Esophagus mucosa (tissue), 1 donor: Measurements from ENCODE around the gene ABHD12B. TPM values are rescaled to one million over a fixed set of nuclear protein-coding genes. Genes with fewer than 3 reads are reported as not detected.
"Not testable (repeated sequence)": the region's sequence is repeated elsewhere in the genome, so short reads cannot be mapped to it uniquely, and the experiment has no call there.

ENCODE experiments used
- ATAC-seq: fragments of 200-7000 bp; cut with Tn5 transposase; one replicate; pipeline ENCODE4 v1.9.1; 2020
- total RNA-seq: library from RNA; stranded (reverse); gene quantifications from one replicate; pipeline ENCODE4 v1.2.4, GENCODE V29; 2023
- donor health status: DM: yes; HTN: yes; CAD: no.

Gene ABHD12B
- total RNA-seq, 1 donor from 2014 or later, result 0.32 TPM

DNA sequence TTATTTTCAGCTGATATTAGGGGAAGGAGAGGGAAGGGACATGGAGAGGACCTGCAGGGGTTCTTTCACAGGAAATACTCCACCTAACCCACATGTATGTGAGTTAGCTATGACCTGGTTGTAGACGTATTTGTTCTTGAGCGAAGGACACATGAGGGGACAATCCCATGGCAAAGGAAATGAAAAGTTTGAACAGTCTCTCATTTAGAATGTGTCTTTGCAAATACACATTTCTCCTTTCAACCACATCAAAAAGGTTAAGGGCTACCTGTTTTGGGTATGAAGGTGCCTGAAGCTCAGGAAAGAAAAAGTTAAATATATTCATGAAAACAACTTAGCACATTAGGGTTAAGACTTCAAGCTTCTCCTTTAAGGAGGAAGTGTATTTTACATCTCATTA lies 65.0 kb downstream of the ABHD12B start:
- no peak for ATAC-seq

DNA sequence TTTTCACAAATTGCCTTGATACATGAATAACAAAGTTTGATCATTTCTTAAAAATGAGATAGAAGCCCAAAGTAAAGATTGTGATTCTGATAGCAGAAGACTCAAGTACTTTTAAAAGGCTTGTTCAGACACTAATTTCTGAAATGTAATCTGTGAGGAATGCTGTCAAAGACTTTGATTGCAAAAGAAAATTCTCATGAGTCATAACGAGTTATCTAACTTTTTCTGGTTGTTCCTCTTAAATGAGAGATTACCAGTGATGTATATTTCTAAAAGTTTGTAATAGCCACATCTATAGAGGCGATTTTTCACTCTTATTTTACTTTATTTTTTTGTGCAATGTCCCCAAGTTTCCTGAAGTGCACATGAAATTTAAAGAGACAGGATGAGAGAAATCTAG lies 65.5 kb downstream of the ABHD12B start:
- ATAC-seq, result peak; percentile 24

DNA sequence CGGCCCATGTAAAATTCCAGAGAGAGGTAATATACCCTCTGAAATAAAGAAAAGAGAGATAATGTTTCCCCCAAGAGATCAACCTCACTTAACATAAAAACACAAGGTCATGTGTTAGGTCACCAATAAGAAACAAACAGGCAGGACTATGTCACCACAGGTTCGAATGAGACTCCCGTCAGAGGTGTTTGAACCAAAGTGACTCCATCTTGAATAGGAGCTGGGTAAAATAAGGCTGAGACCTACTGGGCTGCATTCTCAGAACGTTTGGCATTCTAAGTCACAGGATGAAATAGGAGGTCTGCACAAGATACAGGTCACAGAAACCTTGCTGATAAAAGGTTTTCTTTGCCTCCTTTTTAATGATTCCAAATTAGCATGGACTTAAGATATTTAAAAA lies 65.9 kb downstream of the ABHD12B start:
- ATAC-seq, result no peak

DNA sequence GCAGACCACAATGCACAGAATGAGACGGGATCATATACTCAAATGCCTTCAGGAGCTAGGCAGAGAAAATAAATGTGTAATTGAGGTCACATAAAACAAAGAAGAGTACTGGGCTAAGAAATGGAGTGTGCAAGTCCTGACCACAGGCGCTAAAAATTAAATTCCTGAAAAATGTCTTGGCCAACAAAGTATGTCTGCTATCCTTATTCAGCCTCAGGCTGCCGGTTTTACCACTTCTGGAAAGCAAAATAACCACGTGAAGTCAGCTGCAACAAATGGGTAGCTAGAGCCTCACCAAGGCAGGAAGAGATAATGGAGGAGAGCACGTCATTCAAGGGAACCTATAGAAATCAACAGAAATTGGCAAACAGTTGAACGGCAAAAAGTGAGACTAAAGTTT lies 69.3 kb downstream of the ABHD12B start:
- no peak for ATAC-seq

DNA sequence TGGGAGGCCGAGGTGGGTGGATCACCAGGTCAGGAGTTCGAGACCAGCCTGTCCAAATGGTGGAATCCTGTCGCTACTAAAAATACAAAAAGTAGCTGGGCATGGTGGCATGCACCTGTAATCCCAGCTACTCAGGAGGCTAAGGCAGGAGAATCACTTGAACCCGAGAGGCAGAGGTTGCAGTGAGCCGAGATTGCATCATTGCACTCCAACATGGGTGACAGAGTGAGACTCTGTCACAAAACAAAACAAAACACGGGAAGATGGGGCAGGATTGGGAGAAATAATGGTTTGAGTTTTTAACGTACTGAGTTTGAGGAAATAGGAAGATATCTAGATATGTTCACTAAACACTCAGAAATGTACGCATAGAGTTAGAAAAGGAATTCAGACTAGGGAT lies 69.8 kb downstream of the ABHD12B start:
- ATAC-seq, result not testable (repeated sequence)

DNA sequence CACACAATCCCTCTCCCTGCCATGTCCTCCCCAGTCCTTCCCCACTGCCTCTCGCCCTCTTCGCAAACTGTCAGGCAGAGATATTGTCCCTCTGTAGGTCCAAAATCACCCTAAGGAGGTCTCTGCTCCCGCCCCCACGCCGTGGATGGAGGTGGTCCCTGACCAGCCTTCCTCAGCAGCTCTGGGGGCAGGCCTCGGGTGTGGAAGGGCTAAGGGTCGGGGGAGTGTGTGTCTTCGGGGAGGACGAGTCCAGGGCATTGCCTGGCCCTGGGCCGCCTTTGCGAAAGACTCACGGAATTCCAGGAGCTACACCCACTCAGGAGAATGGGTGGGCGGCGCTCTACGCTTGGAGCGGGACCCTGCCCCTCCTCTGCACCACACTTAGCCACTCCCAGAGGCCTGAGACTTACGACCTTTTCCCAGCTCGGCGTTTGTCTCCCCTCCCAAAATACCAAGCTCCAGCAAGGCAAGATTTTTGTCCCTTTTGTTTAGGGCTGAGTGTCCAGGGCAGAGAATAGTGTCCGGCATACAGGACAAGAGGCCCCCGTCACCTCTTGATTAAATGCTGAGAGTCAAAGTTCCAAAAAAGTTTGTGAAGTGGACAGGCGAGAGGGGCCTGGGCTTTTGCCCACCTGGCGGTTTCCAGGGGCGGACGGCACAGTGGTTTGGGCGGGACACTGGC lies 71.5 kb downstream of the ABHD12B start:
- ATAC-seq, result peak; percentile 57

DNA sequence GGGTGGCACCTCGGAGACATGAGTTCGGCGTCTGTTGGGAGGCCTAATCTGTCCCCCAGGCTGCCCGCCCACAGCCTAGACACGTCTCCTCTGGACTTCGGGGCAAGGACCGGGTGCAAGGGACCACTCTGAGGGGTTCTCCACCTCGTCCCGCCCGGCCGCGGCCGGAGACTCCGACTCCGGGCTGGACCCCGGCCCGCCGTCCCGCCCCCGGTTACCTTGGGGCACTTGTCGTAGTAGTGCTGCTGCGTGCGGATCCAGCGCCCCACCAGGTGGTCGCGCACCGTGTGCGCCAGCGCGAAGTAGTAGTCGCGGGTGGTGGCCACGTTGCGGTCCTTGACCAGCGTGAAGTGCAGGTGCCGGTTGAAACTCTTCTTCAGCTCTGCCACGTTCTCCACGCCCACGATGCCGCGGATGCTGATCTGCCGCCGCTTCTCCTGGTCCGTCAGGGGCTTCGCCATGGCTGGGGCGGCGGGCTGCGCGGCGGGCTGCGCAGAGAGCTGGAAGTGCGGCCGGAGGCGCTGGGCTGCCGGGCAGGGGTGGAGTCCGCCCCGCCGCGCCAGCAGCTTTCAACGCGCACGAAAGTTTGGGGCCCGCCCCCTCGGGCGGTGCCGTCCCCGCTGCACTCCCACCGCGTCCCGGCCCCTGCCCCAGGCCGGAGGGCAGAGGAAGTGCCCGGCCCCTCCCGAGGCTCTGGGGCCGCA lies 72.2 kb downstream of the ABHD12B start, which contains the start of gene PYGL:
Gene PYGL (minus strand): TSS at position 541 of the 704 bp plus-strand sequence. CDS start 80 bp downstream, at position 461.
- peak; percentile 90 for ATAC-seq

DNA sequence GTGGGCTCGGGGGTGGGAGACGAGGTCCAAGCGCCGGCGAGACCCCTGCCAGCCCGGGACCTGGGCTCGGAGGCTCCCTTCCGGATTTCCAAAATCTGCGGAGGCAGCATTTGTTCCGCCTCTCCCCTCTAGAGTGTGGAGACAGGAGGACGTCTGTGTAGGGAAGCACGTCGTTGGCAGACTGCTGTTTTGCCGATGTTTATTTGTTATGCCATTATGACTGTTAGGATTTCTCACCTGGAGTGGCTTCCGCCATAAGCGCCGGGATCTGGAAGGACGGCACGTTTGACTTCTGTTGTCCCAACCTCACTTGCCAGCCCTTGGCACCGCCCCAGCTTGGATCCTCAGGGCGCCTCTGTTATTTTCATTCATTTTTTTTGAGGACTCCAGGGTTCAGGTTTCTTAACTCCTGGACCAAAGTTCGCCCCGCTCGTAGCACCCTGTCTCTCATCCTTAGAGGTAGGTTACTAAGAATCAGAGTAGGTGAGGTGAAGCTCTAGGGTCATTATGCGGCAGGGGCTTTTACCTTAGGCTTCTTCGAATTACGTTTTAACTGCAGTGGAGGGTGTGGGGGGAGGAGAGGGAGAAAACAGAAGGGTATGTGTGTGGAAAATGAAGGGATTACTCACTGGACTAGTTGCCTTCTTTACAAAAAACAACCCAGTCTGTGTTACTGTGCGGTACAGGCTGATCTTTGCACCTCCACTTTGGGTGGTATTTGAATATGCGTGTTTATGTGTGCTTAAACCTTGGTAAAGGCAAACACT lies 73.0 kb downstream of the ABHD12B start:
- ATAC-seq, result peak; percentile 70

DNA sequence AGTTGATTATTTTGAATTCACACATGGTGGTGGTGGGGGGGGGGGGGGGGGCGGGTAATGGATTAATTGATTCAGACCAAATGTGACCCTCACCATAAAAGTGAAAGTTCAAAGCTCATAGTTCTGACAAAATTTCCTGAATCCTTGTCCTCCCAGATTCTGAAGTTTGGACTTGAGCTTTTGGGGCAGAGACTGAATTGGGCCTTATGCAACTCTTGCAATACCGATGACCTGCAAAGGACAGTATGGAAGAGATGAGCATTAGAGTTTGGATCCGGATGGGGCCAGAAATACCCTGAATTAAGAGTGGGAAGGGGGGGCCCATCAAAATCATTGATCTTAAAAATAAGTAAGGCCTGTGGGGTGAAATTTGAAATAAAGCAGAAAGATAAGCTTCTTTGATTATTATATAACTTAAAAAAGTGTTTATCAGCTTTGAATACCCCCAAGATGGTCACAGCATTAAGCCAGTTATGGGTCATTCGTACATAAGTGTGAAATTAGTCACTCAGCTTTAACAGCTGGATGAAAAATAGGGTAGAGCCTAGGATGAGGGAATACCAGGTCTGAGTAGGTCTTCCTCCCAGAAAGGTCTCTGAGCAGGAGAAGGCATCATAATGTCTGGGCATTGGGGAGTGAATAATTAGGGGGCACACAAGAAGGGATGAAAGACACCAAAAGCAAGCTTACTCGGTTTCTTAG lies 74.5 kb downstream of the ABHD12B start:
- ATAC-seq, result no peak

DNA sequence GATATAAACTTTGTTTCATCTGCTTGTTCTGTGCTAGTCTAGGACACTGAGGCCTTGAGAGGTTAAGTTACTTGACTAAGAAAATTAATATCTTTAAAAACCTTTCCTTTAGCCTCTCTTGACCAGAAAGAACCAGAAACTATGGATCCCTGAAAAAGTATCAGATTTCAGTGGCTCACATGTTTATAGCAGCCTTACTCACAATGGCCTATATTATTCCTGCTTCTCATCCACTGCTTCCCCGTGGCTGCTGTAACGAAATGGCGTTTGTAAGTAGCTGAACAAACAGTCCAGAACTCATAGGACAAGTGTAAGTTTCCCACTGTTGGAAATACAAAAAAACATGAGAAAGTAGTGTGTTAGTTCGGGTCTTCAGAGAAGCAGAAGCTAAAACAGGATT lies 75.6 kb downstream of the ABHD12B start:
- no peak for ATAC-seq

DNA sequence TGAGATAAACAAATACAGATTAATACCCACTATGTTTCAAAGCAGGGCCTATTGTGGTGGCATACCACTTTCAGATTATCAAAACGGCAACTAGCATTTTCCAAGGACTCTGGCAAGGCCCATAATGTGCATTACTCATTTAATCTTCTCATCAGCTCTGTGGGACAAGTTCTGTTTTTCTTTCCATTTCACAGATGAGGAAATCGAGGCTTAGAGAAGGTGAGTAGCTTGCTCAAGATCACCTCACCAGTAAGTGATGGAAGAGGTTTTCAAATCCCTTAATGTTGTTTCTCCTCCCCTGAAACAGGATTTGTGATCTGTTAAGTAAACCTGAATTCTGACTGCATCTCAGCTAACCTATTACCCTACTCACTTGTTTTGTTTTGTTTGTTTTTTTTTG lies 76.4 kb downstream of the ABHD12B start:
- no peak for ATAC-seq

DNA sequence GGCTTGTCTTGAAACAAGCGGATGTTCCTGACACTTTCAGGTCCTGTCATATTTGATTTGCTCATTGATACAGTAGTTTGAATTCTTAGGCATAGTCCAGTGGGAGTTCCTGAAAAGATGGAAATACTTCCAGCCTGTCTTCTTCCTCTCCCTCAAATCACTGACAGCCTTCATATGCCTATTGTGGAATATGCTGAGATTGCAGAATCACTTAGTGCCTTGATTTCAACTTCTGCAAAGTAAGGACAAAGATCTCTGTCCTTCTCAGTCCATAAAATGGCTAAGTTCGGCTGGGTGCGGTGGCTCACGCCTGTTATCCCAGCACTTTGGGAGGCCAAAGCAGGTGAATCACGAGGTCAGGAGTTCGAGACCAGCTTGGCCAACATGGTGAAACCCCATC lies 79.2 kb downstream of the ABHD12B start:
- no peak for ATAC-seq

DNA sequence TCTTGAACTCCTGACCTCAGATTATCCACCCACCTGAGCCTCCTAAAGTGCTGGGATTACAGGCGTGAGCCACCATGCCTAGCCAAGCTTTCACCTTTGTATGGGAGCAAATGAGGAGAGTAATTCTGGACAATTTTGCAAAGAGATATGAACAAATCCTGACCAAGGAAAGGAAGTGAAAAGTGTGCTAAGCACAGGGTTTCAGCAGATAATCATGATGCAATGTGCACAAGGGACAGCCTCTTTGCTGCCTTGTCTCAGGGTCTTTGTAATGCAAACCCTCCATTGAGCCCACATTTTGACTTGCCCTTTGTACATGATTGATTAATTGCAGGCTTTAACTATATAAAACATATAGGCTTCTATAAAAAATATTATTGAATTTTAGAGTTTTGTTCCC lies 81.6 kb downstream of the ABHD12B start:
- no peak for ATAC-seq

Other genes starting within 250 kb of the ABHD12B start
- 16.4 TPM for gene SAV1, start 203.7 kb upstream of the ABHD12B start, total RNA-seq
- gene NIN, start 40.9 kb upstream of the ABHD12B start, total RNA-seq, result 31.9 TPM
- gene PYGL, start 72.4 kb downstream of the ABHD12B start, total RNA-seq, result 138 TPM
- gene TRIM9, start 223.1 kb downstream of the ABHD12B start, total RNA-seq, result 0.32 TPM